Mesenchymal stem cell (in vitro differentiated cells and primary cell): ENCODE data around the gene ASMTL.
"Not testable (repeated sequence)": the region's sequence is repeated elsewhere in the genome, so short reads cannot be mapped to it uniquely, and the experiment has no call there.

Source experiments
- DNase-seq: peaks from one replicate; pipeline ENCODE4 v3.0.0-alpha.2; 2013
- H2AFZ ChIP-seq: one replicate; pipeline ENCODE4 v1.6.1; 2013; ENCODE audit warnings: low read depth, mild to moderate bottlenecking, control low read depth, inconsistent platforms, low read length, moderate library complexity
- H2AK5ac ChIP-seq: 2 replicates; pipeline ENCODE4 v1.6.1; 2013; ENCODE audit warnings: low read length, moderate library complexity, mild to moderate bottlenecking, inconsistent platforms; ENCODE audit not compliant: severe bottlenecking
- H2BK120ac ChIP-seq: one replicate; pipeline ENCODE4 v1.6.1; 2013; ENCODE audit warnings: low read depth, mild to moderate bottlenecking, inconsistent platforms, low read length, moderate library complexity
- H2BK12ac ChIP-seq, 2 experiments: one replicate each; pipeline ENCODE4 v1.6.1; 2013; ENCODE audit warnings: inconsistent platforms in 2 of 2, low read length in 2 of 2, mild to moderate bottlenecking in 2 of 2, moderate library complexity in 2 of 2, control low read depth in 1 of 2
- H2BK15ac ChIP-seq: one replicate; pipeline ENCODE4 v1.6.1; 2013; ENCODE audit warnings: mild to moderate bottlenecking, low read depth, inconsistent platforms; ENCODE audit not compliant: poor library complexity, severe bottlenecking
- H2BK5ac ChIP-seq: 2 replicates; pipeline ENCODE4 v1.6.1; 2013; ENCODE audit warnings: low read depth, mild to moderate bottlenecking, low read length, control low read depth, inconsistent platforms; ENCODE audit not compliant: poor library complexity, severe bottlenecking
- H3K14ac ChIP-seq, 2 experiments: one replicate each; pipeline ENCODE4 v1.6.1; 2013; ENCODE audit warnings: inconsistent platforms in 2 of 2, low read length in 2 of 2, control low read depth in 1 of 2, mild to moderate bottlenecking in 1 of 2, moderate library complexity in 1 of 2
- H3K18ac ChIP-seq, 2 experiments: one replicate each; pipeline ENCODE4 v1.6.1; 2013; ENCODE audit warnings: inconsistent platforms in 2 of 2, low read length in 2 of 2, control low read depth in 1 of 2, low read depth in 1 of 2, mild to moderate bottlenecking in 1 of 2
- H3K23ac ChIP-seq, 2 experiments: one replicate each; pipeline ENCODE4 v1.6.1; 2013; ENCODE audit warnings: inconsistent platforms in 2 of 2, low read length in 2 of 2, mild to moderate bottlenecking in 2 of 2, moderate library complexity in 2 of 2, control low read depth in 1 of 2
- H3K27ac ChIP-seq: 2 replicates; pipeline ENCODE4 v1.5.1; 2013; ENCODE audit warnings: mild to moderate bottlenecking, moderate library complexity, low read length, control low read depth, inconsistent platforms; ENCODE audit not compliant: poor library complexity, severe bottlenecking
- H3K27me3 ChIP-seq, 2 experiments: 2 replicates each; pipeline versions ENCODE4 v1.6.1 to v1.7.0; 2013; ENCODE audit warnings: low read length in 2 of 2, mild to moderate bottlenecking in 2 of 2, moderate library complexity in 2 of 2, control low read depth in 1 of 2, inconsistent platforms in 1 of 2; ENCODE audit not compliant: control insufficient read depth in 1 of 2, insufficient read depth in 1 of 2
- H3K36me3 ChIP-seq, 2 experiments: 2 replicates each; pipeline versions ENCODE4 v1.6.1 to v1.7.0; 2013; ENCODE audit warnings: low read length in 2 of 2, control low read depth in 1 of 2, inconsistent platforms in 1 of 2, low read depth in 1 of 2, mild to moderate bottlenecking in 1 of 2; ENCODE audit not compliant: insufficient read depth in 2 of 2, control insufficient read depth in 1 of 2
- H3K4ac ChIP-seq, 2 experiments: one replicate each; pipeline ENCODE4 v1.6.1; 2013; ENCODE audit warnings: inconsistent platforms in 2 of 2, low read length in 2 of 2, mild to moderate bottlenecking in 2 of 2, moderate library complexity in 2 of 2, control low read depth in 1 of 2, low read depth in 1 of 2
- H3K4me1 ChIP-seq: 2 replicates; pipeline ENCODE4 v1.6.1; 2013; ENCODE audit warnings: low read depth, low read length, control low read depth; ENCODE audit not compliant: control insufficient read depth, insufficient read depth
- H3K4me2 ChIP-seq: 2 replicates; pipeline ENCODE4 v1.6.1; 2013; ENCODE audit warnings: low read length, mild to moderate bottlenecking, inconsistent platforms; ENCODE audit not compliant: poor library complexity, severe bottlenecking
- H3K4me3 ChIP-seq, 2 experiments: 2 replicates each; pipeline versions ENCODE4 v1.5.1 to v1.7.0; 2013; ENCODE audit warnings: low read length in 2 of 2, mild to moderate bottlenecking in 2 of 2, control low read depth in 1 of 2, low read depth in 1 of 2; ENCODE audit not compliant: insufficient read depth in 1 of 2
- H3K79me1 ChIP-seq: replicated peaks from 2 replicates; pipeline ENCODE4 v1.6.1; 2013; ENCODE audit warnings: mild to moderate bottlenecking, control low read depth, low read length, inconsistent platforms; ENCODE audit not compliant: poor library complexity, severe bottlenecking
- H3K9ac ChIP-seq: 2 replicates; pipeline ENCODE4 v1.7.0; 2013; ENCODE audit warnings: mild to moderate bottlenecking, low read length, moderate library complexity
- H3K9me3 ChIP-seq: 2 replicates; pipeline ENCODE4 v1.7.0; 2013; ENCODE audit warnings: mild to moderate bottlenecking, low read length; ENCODE audit not compliant: control insufficient read depth
- H4K8ac ChIP-seq: one replicate; pipeline ENCODE4 v1.6.1; 2013; ENCODE audit warnings: inconsistent platforms, mild to moderate bottlenecking, low read length, moderate library complexity
- H4K91ac ChIP-seq: one replicate; pipeline ENCODE4 v1.6.1; 2013; ENCODE audit warnings: mild to moderate bottlenecking, low read length, inconsistent platforms
- WGBS: methylation state at CpG from one replicate; pipeline ENCODE4 v1.1.7; 2013; ENCODE audit warnings: mixed read lengths; 5-methylcytosine and 5-hydroxymethylcytosine counted together

ASMTL gene

DNA sequence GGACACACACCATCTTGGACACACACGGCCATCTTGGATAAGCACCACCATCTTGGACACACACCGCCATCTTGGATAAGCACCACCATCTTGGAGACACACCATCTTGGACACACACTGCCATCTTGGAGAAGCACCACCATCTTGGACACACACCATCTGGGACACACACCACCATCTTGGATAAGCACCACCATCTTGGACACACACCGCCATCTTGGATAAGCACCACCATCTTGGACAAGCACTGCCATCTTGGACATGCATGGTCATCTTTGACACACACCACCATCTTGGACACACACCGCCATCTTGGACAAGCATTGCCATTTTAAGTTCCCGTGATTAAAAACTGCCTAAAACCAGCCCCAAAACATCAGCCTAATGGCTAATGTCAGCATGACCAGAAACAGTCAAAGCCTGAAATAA is 4.1 kb downstream of the ASMTL start:
- H3K4me3 ChIP-seq, H2BK12ac ChIP-seq, H3K9ac ChIP-seq, H3K14ac ChIP-seq, H4K8ac ChIP-seq, H3K18ac ChIP-seq, H3K27ac ChIP-seq, H3K4me2 ChIP-seq, H3K9me3 ChIP-seq, H3K23ac ChIP-seq, H2BK120ac ChIP-seq, H3K27me3 ChIP-seq, DNase-seq, H2BK5ac ChIP-seq, H2BK15ac ChIP-seq, H4K91ac ChIP-seq, H2AK5ac ChIP-seq, H2AFZ ChIP-seq, H3K4ac ChIP-seq: not testable (repeated sequence)
- 96% methylated on average over 5 of the region's 5 CpGs for WGBS
- H3K36me3 ChIP-seq: peaks cover 10 to 21% of the 10 kb centered on the region in 2 experiments
- H3K79me1 ChIP-seq: peaks cover 49% of the 10 kb centered on the region
- peaks cover 23% of the 10 kb centered on the region for H3K4me1 ChIP-seq

DNA sequence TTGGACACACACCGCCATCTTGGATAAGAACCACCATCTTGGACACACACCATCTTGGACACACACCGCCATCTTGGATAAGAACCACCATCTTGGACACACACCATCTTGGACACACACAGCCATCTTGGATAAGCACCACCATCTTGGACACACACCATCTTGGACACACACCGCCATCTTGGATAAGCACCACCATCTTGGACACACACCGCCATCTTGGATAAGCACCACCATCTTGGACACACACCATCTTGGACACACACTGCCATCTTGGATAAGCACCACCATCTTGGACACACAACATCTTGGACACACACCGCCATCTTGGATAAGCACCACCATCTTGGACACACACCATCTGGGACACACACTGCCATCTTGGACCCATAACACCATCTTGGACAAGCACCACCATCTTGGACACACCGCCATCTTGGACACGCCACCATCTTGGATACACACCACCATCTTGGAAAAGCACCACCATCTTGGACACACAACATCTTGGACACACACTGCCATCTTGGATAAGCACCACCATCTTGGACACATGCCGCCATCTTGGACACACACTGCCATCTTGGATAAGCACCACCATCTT is 4.6 kb downstream of the ASMTL start:
- not testable (repeated sequence) for H3K9ac ChIP-seq, H2AFZ ChIP-seq, H2BK120ac ChIP-seq, H4K8ac ChIP-seq, H3K14ac ChIP-seq, H2BK15ac ChIP-seq, H3K4ac ChIP-seq, H2BK12ac ChIP-seq, H4K91ac ChIP-seq, H2BK5ac ChIP-seq, H3K9me3 ChIP-seq, H3K27me3 ChIP-seq, H3K4me3 ChIP-seq, DNase-seq, H3K23ac ChIP-seq, H3K4me2 ChIP-seq, H3K18ac ChIP-seq, H3K27ac ChIP-seq, H2AK5ac ChIP-seq
- Histone ChIP-seq H3K36me3 (peaks cover 10 to 27% of the 10 kb centered on the region in 2 experiments), H3K4me1 (peaks cover 21% of the 10 kb centered on the region), H3K79me1 (peaks cover 49% of the 10 kb centered on the region)
- WGBS: 98% methylated on average over 8 of the region's 8 CpGs

DNA sequence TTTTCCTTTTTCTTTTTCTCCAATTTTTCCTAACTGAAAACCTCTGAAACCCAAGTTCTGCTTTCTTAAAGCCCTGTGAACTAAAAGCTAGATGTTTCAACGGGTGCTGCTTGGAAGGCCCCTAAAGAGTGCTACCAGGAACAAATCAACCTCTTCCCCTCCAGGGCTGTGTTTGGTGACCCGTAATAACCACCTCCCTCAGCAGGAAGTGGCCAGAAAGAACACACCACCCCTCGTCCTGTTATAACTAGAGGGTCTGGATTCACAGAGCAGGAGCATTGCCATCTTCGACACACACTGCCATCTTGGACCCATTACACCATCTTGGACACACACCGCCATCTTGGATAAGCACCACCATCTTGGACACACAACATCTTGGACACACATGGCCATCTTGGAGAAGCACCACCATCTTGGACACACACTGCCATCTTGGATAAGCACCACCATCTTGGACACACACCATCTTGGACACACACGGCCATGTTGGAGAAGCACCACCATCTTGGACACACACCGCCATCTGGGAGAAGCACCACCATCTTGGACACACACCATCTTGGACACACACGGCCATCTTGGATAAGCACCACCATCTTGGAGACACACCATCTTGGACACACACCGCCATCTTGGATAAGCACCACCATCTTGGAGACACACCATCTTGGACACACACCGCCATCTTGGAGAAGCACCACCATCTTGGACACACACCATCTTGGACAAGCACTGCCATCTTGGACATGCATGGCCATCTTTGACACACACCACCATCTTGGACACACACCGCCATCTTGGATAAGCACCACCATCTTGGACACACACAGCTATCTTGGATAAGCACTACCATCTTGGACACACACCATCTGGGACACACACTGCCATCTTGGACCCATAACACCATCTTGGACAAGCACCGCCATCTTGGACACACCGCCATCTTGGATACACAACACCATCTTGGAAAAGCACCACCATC is 5.4 kb downstream of the ASMTL start:
- not testable (repeated sequence) for H3K27ac ChIP-seq, H3K27me3 ChIP-seq, H2AK5ac ChIP-seq, H3K23ac ChIP-seq, H3K9ac ChIP-seq, H3K14ac ChIP-seq, H2BK12ac ChIP-seq, H3K4ac ChIP-seq, H2BK120ac ChIP-seq, H2AFZ ChIP-seq, H3K4me2 ChIP-seq, H3K18ac ChIP-seq, DNase-seq, H2BK5ac ChIP-seq, H2BK15ac ChIP-seq, H4K91ac ChIP-seq, H3K4me3 ChIP-seq, H3K9me3 ChIP-seq, H4K8ac ChIP-seq
- 95% methylated on average over 13 of the region's 13 CpGs for WGBS
- H3K4me1 ChIP-seq: peaks cover 21% of the 10 kb centered on the region
- peaks cover 17 to 35% of the 10 kb centered on the region in 2 experiments for H3K36me3 ChIP-seq
- peaks cover 50% of the 10 kb centered on the region for H3K79me1 ChIP-seq
